ENCODE data around the gene PLCD1.

GRCh38 chr3:37968813-37969595 is 60.4 kb downstream of the PLCD1 start:
- no peak for TF ChIP-seq CTCF (IDR thresholded peaks at IDR 0.05)
- TF ChIP-seq POLR2A (IDR thresholded peaks at IDR 0.05) = no peak
- no peak for TF ChIP-seq POLR2AphosphoS5 (IDR thresholded peaks at IDR 0.05; ENCODE audit: insufficient read depth in 1 of 2, low read depth in 1 of 2)

All from vagina (tissue), 2 donors.